Caco-2 (cell line): ENCODE data around the gene GID8. TPM values are rescaled to one million over a fixed set of nuclear protein-coding genes. Genes with fewer than 3 reads are reported as not detected.

Experiments used
- BruUV-seq: library from RNA; stranded (reverse); fragments of 400-500 nt; replicated peaks from 2 replicates; lab custom pipeline; 2021; lab: Mats Ljungman, UMichigan
- CTCF ChIA-PET: fragments of 300-600 bp; sonication (Branson Sonifier 250); formaldehyde crosslinking; loops from one replicate; lab custom pipeline; 2022; ENCODE audit warnings: antibody characterized with exemption; lab: Charles Lee
- POLR2A ChIA-PET: fragments of 300-600 bp; sonication (Branson Sonifier 250); formaldehyde crosslinking; loops from one replicate; lab custom pipeline; 2022; ENCODE audit warnings: antibody characterized with exemption; lab: Charles Lee
- DNase-seq, 2 experiments: peaks; one replicate each; pipeline versions ENCODE4 v3.0.0 to v3.0.0-alpha.2; 2020 to 2022
- H3K27me3 ChIP-seq: replicated peaks from 2 replicates; pipeline ENCODE4 v1.6.0; 2011; ENCODE audit warnings: low read length; ENCODE audit not compliant: control insufficient read depth, insufficient read depth
- H3K36me3 ChIP-seq: 2 replicates; pipeline ENCODE4 v1.5.1; 2011; ENCODE audit warnings: low read length; ENCODE audit not compliant: control insufficient read depth, insufficient read depth
- H3K4me1 ChIP-seq: fragments of 250-450 bp; sonication (Bioruptor Pico); 2 replicates; pipeline ENCODE4 v1.5.1; 2020; ENCODE audit warnings: mild to moderate bottlenecking
- H3K4me3 ChIP-seq: 2 replicates; pipeline ENCODE4 v1.5.1; 2011; ENCODE audit warnings: low read depth, mild to moderate bottlenecking, control low read depth, low read length
- H3K9me3 ChIP-seq: fragments of 250-450 bp; sonication (Bioruptor Pico); 2 replicates; pipeline ENCODE4 v1.5.1; 2020; ENCODE audit warnings: mild to moderate bottlenecking, moderate library complexity
- H3K27ac Mint-ChIP-seq: one replicate; pipeline ENCODE4 v1.8.0; 2022; ENCODE audit warnings: mixed read lengths; ENCODE audit not compliant: unreplicated experiment
- H3K27me3 Mint-ChIP-seq: one replicate; pipeline ENCODE4 v1.8.0; 2022; ENCODE audit warnings: mixed read lengths; ENCODE audit not compliant: insufficient read depth, unreplicated experiment
- H3K36me3 Mint-ChIP-seq: one replicate; pipeline ENCODE4 v1.8.0; 2022; ENCODE audit warnings: mild to moderate bottlenecking, mixed read lengths; ENCODE audit not compliant: insufficient read depth, unreplicated experiment
- H3K4me1 Mint-ChIP-seq: one replicate; pipeline ENCODE4 v1.8.0; 2022; ENCODE audit warnings: low read depth, mixed read lengths; ENCODE audit not compliant: unreplicated experiment
- H3K4me3 Mint-ChIP-seq: one replicate; pipeline ENCODE4 v1.8.0; 2022; ENCODE audit warnings: mild to moderate bottlenecking, moderate library complexity, mixed read lengths; ENCODE audit not compliant: unreplicated experiment
- H3K9me3 Mint-ChIP-seq: one replicate; pipeline ENCODE4 v1.8.0; 2022; ENCODE audit warnings: mixed read lengths; ENCODE audit not compliant: unreplicated experiment
- intact Hi-C: fragments of 100-400 bp; cut with micrococcal nuclease; formaldehyde crosslinking; loops from one replicate; pipeline ENCODE4 v1.10.0; 2022; ENCODE audit not compliant: unreplicated experiment
- total RNA-seq: library from RNA; stranded (reverse); gene quantifications from 2 replicates; pipeline ENCODE4 v1.2.3, GENCODE V29; 2022
- TF ChIP-seq, protein P1 (sequence below), 2 experiments: fragments of 200-600 bp in 1 of 2; IDR thresholded peaks; 1 replicate in 1 of 2; 2 replicates in 1 of 2; pipeline versions ENCODE4 v1.5.1 to v1.8.0; 2011 to 2022; ENCODE audit warnings: antibody characterized with exemption in 1 of 2, control low read depth in 1 of 2, inconsistent platforms in 1 of 2, low read depth in 1 of 2, low read length in 1 of 2, mild to moderate bottlenecking in 1 of 2, moderate library complexity in 1 of 2; ENCODE audit not compliant: insufficient read depth in 1 of 2, severe bottlenecking in 1 of 2, unreplicated experiment in 1 of 2

GID8 gene
- total RNA-seq, 1 experiment from 2014 or later: 133 TPM

DNA sequence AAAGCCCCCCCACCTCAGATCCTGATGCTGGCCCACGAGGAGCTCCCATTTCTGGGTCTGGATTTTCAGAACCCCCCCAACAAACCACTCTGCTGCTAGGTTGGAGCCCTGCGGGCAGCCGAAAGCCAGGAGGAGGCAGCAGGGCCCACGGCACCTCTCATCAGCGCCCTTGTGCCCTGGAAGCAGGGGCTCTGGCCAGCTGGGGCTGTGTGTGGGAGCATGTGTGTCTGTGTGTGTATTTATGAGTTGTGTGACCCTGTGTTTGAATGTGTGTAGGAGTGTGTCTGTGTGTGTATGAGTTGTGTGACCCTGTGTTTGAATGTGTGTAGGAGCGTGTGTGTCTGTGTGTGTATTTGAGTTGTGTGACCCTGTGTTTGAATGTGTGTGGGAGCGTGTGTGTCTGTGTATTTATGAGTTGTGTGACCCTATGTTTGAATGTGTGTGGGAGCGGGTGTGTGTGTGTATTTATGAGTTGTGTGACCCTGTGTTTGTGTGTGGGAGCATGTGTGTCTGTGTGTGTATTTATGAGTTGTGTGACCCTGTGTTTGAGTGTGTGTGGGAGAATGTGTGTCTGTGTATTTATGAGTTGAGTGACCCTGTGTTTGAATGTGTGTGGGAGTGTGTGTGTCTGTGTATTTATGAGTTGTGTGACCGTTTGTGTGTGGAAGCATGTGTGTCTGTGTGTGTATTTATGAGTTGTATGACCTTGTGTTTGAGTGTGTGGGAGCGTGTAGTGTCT, 33.4 kb downstream of the GID8 start:
- no peak for DNase-seq
- no peaks in the 10 kb centered on the region for H3K27me3 ChIP-seq
- no TSS peak for BruUV-seq
- H3K9me3 ChIP-seq: no peaks in the 10 kb centered on the region
- Mint-ChIP-seq H3K27me3 (no peaks in the 10 kb centered on the region), H3K4me1 (peaks cover 13% of the 10 kb centered on the region), H3K36me3 (peaks cover 12% of the 10 kb centered on the region), H3K4me3 (peak overlapping the region; percentile 70), H3K27ac (no peak overlapping the region), H3K9me3 (no peaks in the 10 kb centered on the region)
- H3K4me1 ChIP-seq: peaks cover 7% of the 10 kb centered on the region
- no peaks in the 10 kb centered on the region for H3K36me3 ChIP-seq
- no peak overlapping the region for H3K4me3 ChIP-seq
- CTCF ChIA-PET: interaction anchor here (0.5 to 2.1 kb wide), 6 partner anchors 10 to 209 kb away, joined by 3 to 12 read pairs (median 4); no protein-coding TSS in a partner anchor
- POLR2A ChIA-PET: interaction anchor here (0.6 kb wide), 1 partner anchor 33 kb away, joined by 3 read pairs; no protein-coding TSS in a partner anchor
- TF ChIP-seq, protein P1, sequence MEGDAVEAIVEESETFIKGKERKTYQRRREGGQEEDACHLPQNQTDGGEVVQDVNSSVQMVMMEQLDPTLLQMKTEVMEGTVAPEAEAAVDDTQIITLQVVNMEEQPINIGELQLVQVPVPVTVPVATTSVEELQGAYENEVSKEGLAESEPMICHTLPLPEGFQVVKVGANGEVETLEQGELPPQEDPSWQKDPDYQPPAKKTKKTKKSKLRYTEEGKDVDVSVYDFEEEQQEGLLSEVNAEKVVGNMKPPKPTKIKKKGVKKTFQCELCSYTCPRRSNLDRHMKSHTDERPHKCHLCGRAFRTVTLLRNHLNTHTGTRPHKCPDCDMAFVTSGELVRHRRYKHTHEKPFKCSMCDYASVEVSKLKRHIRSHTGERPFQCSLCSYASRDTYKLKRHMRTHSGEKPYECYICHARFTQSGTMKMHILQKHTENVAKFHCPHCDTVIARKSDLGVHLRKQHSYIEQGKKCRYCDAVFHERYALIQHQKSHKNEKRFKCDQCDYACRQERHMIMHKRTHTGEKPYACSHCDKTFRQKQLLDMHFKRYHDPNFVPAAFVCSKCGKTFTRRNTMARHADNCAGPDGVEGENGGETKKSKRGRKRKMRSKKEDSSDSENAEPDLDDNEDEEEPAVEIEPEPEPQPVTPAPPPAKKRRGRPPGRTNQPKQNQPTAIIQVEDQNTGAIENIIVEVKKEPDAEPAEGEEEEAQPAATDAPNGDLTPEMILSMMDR (IDR thresholded peaks at IDR 0.05; ENCODE audit: insufficient read depth in 1 of 2, low read depth in 1 of 2, low read length in 1 of 2, severe bottlenecking in 1 of 2, unreplicated experiment in 1 of 2): no peak
- intact Hi-C loops: no loop called here

DNA sequence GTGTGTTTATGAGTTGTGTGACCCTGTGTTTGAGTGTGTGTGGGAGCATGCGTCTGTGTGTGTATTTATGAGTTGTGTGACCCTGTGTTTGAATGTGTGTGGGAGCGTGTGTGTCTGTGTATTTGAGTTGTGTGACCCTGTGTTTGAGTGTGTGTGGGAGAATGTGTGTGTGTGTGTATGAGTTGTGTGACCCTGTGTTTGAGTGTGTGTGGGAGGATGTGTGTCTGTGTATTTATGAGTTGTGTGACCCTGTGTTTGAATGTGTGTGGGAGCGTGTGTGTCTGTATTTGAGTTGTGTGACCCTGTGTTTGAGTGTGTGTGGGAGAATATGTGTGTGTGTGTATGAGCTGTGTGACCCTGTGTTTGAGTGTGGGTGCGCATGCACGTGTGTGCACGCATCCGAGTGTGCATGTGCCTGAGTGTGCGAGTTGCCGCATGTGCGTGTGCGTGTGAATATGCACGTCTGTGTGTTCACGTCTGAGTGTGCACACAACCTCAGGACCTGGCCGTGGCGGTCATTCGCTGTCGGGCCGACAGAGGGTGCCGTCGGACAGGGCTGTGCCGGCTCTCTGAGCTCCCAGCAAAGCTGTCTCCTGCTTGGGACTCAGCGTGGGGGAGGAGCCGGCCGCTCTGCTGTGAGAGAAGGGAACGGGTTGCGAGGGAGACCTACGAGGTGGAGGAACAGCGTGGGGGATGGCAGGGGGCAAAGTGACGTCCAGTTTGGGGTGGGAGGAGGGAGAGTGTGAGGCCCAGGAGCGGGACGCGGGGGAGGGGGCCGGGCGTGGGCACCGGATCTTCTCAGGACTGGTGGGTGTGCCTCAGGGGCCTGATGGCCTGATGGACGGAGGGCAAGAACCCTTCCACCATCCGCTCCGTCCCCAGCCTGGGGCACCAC, 34.2 kb downstream of the GID8 start:
- ChIA-PET CTCF (interaction anchor here (0.6 to 1.7 kb wide), 49 partner anchors 8 to 610 kb away, joined by 3 to 37 read pairs (median 5); partner anchors contain the start of genes ARFGAP1, SLC17A9 and TCFL5), POLR2A (interaction anchor here (0.6 to 1.0 kb wide), 4 partner anchors 34 to 74 kb away, joined by 3 to 10 read pairs (median 4); no protein-coding TSS in a partner anchor)
- H3K4me1 Mint-ChIP-seq: peaks cover 13% of the 10 kb centered on the region
- TSS peak; percentile 25 for BruUV-seq
- Histone ChIP-seq H3K9me3 (no peaks in the 10 kb centered on the region), H3K36me3 (no peaks in the 10 kb centered on the region), H3K27me3 (no peaks in the 10 kb centered on the region), H3K4me3 (peak overlapping the region; percentile 43), H3K4me1 (peaks cover 7% of the 10 kb centered on the region)
- TF ChIP-seq, protein P1 (IDR thresholded peaks at IDR 0.05; ENCODE audit: insufficient read depth in 1 of 2, low read depth in 1 of 2, low read length in 1 of 2, severe bottlenecking in 1 of 2, unreplicated experiment in 1 of 2): peak; percentile 99
- peak overlapping the region; percentile 70 for H3K4me3 Mint-ChIP-seq
- intact Hi-C loops: loop anchor here (1.0 to 2.0 kb wide), 2 partner anchors 19 to 37 kb away; partner anchors contain the start of gene SLC17A9
- peak; percentile 96 to 99 for DNase-seq
- no peaks in the 10 kb centered on the region for H3K27me3 Mint-ChIP-seq
- peaks cover 9% of the 10 kb centered on the region for H3K36me3 Mint-ChIP-seq
- no peaks in the 10 kb centered on the region for H3K9me3 Mint-ChIP-seq
- no peak overlapping the region for H3K27ac Mint-ChIP-seq
